ENCODE data around the gene TTC6.

Gene TTC6

DNA sequence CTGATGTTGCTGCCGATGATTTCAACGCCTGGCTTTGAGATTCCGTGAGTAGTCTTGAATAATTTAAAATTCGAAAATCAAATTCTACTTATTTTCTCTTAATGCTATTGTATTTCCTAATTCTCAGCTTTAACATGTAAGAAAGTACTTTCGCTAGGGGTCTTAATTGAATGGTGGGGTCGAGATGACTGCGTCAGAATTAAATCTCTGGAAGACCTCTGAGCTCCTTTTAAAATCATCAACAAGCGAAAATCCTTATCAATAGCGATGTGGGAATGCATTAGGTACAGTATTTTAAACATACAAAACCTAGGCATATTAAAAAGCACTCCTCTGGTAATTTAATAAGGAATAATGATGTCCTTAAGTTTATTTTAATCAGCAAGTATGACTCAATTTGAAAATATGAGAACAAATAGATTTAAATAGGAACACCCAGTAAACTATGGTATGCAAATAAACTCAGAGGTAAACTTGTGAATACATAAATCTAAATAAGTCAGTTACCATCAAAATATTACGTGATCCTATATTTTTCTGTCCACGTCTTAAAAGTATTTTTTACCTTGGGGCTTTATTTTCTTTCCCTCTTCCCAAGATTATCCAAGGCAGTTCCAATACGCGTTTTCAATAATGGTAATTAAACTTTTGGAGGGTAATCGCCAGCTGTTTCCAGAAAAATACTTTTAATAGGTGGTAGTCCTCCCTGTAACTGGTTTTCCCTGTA lies 1.8 kb upstream of the TTC6 start:
- in situ Hi-C loops (cut with MboI; ENCODE audit: low pct_unique_long_range_greater_than_20kb, low sequenced_read_pairs), result no loop called here
- DNase-seq, result no peak

DNA sequence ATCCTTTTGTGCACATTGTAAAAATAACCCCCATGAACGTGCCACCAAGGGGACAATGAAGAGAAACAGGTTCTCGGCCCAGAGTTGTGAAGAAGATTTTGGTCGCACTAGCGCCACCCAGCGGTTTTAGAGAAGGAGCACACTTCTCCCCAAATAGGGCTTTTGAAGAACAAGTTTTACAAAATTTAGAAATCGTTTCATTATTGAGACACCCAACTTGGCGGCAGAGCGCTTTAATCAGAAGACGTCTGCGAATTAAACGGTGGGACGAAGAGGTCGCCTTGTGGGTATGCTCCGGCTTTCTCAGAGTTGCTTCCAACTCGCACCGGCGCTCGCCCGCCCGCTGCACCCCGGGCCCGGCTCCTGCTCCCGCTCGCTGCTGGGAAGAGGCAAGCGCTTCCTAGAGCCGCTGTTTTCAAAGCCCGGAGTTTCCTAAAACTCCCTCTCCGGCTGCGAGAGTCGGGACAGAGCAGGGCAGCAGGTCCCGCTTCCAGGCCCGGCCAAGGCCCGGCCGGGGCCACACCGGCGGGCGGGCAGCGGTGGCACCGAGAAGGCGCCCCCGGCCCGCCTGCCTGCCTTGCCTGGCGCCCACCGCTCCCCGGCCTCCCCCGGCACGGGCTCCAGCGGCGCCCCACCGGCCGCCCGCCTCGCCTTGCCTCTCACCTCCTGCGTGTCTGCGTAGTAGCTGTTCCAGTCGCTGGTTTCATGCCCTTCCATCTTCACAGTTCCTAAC lies 1.0 kb upstream of the TTC6 start:
- in situ Hi-C loops (cut with MboI; ENCODE audit: low pct_unique_long_range_greater_than_20kb, low sequenced_read_pairs), result no loop called here
- DNase-seq, result peak; percentile 66

- in situ Hi-C loops (cut with MboI; ENCODE audit: low pct_unique_long_range_greater_than_20kb, low sequenced_read_pairs), result no loop called here
- peak; percentile 90 for DNase-seq
These were observed 586 bp downstream of the TTC6 start for GRCh38 chr14:37595809-37596621.

DNA sequence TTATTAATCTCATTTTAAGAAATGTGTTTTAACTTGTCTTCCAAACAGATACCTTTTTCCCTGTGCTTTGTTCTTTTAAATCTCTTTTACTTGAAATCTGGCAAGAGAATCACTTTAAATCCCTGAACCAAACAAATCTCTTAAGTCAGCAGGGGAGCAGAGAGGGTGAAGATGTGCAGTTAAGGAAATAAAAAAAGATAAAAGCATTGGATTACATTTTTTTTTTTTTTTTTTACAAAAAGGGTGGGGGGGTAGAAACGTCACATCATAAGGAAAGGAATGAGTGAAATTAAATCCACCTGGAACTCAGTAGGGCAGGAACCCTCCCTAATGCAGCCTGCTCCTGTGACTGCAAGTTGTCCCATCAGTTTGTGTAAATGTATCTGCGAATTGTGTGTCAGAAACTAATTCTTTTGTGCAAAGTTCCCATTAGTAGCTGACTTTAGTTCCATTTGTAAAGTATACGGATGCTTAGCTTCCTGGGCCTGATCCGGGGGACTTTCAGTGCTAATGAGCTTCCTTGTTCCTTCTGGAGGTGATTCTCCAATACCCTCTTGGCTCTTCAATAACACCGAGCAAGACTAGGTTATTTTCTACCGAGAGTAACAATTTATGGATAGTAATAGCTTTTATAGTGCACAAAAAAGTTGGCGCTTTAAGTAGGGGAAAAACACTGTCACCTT lies 1.5 kb downstream of the TTC6 start:
- in situ Hi-C loops (cut with MboI; ENCODE audit: low pct_unique_long_range_greater_than_20kb, low sequenced_read_pairs), result no loop called here

DNA sequence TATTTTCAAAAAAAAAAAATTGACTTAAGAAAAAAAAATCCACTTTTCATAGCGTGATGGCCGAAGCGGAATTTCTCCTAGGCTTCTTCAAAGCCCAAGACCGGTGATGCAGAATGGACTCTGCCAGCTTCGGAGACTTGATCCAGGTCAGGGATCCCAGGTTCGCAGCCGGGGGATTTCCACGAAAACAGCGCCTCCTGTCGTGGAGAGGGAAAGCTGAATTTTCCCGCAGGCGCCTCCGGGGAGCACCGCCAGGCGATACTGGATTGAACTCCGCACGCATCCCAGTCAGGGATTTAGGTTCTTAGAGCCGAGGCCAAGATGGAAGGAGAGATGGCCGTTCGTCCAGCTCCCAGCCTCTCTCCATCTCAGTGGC lies 2.1 kb downstream of the TTC6 start:
- in situ Hi-C loops (cut with MboI; ENCODE audit: low pct_unique_long_range_greater_than_20kb, low sequenced_read_pairs), result no loop called here
- no peak for DNase-seq

More for the DNA sequence above, 1.5 kb downstream of the TTC6 start:
- DNase-seq, result no peak

DNA sequence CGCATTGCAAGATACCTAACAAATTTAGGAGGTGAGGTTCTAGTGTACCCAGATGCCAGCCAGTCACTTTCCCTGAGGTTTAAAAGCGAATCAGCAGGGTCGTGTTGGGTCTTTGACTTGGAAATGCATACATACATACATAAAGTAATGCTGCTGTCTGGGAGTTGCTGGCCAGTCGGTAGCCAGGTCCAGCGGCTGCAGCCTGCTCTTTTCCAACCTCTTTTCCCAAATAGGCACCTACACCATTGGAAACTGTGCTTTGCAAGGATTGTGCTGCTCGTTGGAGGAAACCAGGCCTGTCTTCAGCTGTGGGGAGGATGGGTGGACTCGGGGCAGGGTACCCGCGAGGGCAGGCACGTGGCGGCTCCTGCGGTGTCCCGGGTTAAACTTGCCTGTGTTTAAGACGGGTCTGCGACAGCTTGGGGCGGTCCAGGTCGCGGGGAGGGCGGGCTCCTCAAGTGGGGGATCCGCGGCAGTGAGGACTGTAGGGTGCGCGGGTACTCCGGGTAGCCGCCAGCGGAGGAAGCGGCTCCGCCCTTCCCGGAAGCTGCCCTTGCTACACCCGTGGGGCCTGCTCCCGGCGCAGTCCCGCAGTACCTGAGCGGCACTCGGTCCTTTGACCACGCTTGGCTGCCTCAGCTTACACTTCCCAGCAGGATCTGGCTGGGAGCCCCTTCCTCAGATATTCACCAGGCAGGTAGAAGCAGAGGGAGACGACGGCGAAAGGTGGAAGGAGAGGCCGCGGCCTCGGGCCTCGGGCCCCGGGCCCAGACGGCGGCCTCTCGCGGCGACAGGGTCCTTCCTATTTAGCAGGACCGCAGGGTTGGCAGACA lies 2.7 kb downstream of the TTC6 start:
- no peak for DNase-seq

GRCh38 chr14:37598747-37599506 lies 3.5 kb downstream of the TTC6 start:
- in situ Hi-C loops (cut with MboI; ENCODE audit: low pct_unique_long_range_greater_than_20kb, low sequenced_read_pairs), result no loop called here
- no peak for DNase-seq

More for the DNA sequence above, 2.7 kb downstream of the TTC6 start:
- in situ Hi-C loops (cut with MboI; ENCODE audit: low pct_unique_long_range_greater_than_20kb, low sequenced_read_pairs), result no loop called here

GRCh38 chr14:37599507-37600368 lies 4.3 kb downstream of the TTC6 start:
- no peak for DNase-seq
- in situ Hi-C loops (cut with MboI; ENCODE audit: low pct_unique_long_range_greater_than_20kb, low sequenced_read_pairs), result no loop called here

GRCh38 chr14:37600880-37601741 lies 5.7 kb downstream of the TTC6 start:
- in situ Hi-C loops (cut with MboI; ENCODE audit: low pct_unique_long_range_greater_than_20kb, low sequenced_read_pairs), result no loop called here
- DNase-seq, result no peak

GRCh38 chr14:37601865-37602264 lies 6.4 kb downstream of the TTC6 start:
- in situ Hi-C loops (cut with MboI; ENCODE audit: low pct_unique_long_range_greater_than_20kb, low sequenced_read_pairs), result no loop called here
- no peak for DNase-seq

DNA sequence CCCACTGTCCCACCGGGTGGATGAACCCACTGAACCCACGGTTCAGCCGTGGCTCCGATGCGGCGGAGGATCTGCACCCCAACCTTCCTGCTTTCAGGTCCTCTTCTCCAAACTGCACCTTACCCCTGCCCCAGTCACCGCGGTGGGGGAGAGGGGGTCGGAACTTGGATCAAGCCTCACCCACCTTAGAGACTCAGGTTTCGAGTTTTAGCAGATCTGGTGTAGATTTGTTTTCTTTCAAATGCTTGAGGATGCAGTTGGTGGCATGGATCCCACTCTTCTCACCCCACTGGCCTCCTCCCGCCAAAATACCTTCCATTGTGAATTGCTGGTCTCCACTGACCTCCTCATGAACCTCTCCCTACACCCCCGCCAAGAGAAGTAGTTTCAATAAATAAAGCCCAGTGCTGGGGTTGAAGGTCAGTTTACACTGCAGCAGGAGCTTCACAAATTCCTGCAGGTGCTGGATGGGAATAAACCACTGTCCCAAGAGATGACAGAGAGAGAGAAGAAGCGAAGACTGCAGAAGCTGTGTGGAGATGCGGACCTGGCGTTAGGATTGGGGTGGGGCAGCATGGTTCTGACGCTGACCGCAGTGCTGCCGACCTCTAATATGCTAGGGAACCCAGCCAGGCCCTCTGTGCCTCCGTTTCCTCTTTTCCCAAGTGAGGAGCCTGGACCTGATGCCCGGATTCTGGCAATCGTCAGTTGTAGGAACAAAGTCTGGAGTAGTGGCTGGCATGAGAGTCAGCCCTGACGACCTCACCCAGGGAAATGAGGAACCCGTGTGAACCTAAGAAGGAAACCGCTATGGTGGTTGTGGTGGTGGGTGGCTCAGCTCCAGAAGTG lies 7.4 kb downstream of the TTC6 start:
- in situ Hi-C loops (cut with MboI; ENCODE audit: low pct_unique_long_range_greater_than_20kb, low sequenced_read_pairs), result no loop called here
- DNase-seq, result peak; percentile 25

DNA sequence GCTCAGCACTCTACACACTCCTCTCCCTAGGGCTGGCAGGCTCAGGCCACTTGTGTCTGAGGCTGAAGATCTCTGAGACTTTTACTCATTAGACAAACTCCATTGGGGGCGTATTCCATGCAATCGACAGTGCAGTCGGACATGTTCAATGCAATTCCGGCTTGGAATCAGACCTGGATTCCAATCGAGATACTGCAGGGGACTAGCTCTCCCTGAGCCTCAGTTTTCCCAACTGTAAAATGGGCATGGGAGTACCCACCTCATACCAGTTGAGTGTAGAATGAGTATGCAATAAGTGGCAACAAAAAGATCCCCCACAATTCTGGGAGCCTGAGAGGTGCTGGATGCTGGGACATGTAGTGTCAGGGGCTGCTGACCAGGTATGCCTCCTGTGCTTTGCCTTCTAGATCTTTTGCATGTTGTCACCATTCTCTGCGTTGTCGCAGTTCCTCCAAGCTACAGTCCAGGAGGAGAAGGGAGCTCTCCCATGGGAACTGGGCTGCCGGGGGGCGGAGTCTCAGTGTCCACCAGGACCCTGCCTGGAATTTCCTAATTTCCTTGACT lies 8.3 kb downstream of the TTC6 start:
- no peak for DNase-seq
- in situ Hi-C loops (cut with MboI; ENCODE audit: low pct_unique_long_range_greater_than_20kb, low sequenced_read_pairs), result no loop called here

DNA sequence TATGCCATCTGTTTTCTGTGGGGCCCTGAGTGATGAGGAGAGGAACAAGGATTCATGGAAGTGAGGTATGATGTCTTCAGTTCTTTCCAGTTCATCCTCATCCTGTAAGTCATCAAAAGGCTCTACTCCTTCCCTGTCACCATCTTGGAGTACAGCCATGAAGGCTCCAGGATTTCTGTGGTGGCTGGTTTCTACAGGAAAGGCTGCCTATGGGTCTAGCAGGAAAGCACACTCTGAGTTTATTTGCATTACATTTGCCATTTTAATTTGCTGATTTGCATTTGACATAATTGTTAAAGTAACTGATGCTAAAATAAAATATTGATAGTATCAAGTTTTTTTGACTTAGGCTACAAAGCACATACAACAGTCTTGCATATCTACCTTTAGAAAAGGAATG lies 11.2 kb downstream of the TTC6 start:
- in situ Hi-C loops (cut with MboI; ENCODE audit: low pct_unique_long_range_greater_than_20kb, low sequenced_read_pairs), result no loop called here
- no peak for DNase-seq

- in situ Hi-C loops (cut with MboI; ENCODE audit: low pct_unique_long_range_greater_than_20kb, low sequenced_read_pairs), result no loop called here
- no peak for DNase-seq
These were observed 13.2 kb downstream of the TTC6 start for GRCh38 chr14:37608649-37609048.

- DNase-seq, result no peak
- in situ Hi-C loops (cut with MboI; ENCODE audit: low pct_unique_long_range_greater_than_20kb, low sequenced_read_pairs), result no loop called here
These were observed 15.6 kb downstream of the TTC6 start for GRCh38 chr14:37610945-37611523.
